ENCODE data around the gene JMJD8.
"Not testable (repeated sequence)": the region's sequence is repeated elsewhere in the genome, so short reads cannot be mapped to it uniquely, and the experiment has no call there.

The JMJD8 gene

DNA sequence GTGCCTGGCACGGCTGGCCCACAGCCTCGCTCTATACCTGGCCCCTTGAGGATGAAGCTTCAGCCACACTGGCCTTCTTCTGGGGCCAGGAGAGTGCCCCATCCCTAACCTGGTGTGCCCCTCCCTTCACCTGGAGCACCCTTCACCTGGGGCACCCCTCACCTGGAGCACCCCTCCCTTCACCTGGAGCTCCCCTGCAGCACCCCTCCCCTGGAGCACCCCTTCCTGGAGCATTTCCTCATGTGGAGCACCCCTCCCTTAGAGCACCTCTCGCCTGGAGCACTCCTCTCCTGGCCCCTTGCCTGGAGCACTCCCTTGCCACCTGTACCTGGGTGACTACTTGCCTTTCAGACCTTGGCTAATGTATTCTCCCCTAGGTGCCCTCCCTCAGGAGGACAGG, 23.9 kb upstream of the JMJD8 start:
- DNase-seq = no peak

DNA sequence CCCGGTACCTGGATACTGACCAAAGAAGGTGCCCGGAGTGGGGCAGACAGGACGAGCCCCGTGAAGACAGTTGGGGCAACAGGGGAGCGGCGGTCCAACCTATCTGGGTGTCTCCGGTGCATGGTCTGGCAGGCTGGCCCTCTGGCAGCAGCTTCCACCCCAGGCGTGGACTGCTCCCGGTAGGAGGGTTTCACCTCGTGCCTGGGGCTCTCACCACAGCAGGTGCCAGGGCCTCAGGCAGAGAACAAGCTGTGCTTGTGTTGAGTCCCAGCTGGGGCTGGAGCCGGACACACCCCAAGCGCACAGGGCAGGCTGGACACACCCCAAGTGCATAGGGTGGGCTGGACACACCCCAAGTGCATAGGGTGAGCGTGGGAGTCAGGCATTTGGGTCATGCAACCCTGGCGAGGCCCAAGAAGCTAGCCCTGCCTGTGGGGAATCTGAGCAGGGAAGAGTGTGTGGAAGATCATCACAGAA, 23.0 kb upstream of the JMJD8 start:
- peak; percentile 69 for DNase-seq

DNA sequence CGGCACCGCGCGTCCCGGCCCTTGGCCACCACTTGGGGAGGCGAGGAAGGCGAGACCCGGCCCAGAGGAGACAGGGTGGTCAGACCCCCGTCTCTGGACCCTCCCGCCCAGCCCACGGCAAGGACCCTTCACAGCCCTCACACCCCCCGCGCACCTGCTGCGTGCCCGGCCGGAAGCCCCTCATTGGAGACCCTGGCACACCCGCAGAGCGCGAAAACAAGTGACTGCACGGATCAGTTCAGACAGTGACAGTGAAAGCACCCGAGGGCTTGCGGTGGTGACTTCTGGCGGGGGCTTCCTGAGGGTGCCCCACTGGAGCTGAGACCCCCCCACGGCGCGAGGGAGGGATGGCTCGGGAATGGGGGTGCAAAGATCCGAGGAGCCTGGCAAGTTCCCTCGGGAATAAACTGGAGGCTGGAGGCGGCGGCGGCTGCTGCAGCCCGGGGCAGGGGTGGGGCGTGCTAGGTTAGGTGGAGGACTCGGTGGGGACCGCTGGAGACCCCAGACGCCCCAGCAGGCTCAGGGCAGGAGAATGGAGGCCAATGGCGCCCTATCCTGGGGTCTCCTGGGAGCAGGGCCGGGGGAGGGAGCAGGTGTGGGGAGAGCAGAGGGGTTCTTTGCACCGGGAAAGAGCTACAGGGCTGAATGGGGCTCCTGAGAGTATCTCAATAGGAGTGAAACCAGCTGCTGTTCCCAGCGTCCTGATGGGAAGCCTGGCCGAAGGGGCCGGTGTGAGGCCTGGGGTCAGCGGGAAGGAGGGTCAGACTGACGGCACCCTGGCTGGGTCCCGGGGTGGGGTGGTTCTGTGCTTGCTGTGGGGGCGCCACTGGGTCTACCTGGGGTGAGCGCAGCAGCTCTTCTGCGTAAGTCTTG, 22.3 kb upstream of the JMJD8 start:
- no peak for DNase-seq

DNA sequence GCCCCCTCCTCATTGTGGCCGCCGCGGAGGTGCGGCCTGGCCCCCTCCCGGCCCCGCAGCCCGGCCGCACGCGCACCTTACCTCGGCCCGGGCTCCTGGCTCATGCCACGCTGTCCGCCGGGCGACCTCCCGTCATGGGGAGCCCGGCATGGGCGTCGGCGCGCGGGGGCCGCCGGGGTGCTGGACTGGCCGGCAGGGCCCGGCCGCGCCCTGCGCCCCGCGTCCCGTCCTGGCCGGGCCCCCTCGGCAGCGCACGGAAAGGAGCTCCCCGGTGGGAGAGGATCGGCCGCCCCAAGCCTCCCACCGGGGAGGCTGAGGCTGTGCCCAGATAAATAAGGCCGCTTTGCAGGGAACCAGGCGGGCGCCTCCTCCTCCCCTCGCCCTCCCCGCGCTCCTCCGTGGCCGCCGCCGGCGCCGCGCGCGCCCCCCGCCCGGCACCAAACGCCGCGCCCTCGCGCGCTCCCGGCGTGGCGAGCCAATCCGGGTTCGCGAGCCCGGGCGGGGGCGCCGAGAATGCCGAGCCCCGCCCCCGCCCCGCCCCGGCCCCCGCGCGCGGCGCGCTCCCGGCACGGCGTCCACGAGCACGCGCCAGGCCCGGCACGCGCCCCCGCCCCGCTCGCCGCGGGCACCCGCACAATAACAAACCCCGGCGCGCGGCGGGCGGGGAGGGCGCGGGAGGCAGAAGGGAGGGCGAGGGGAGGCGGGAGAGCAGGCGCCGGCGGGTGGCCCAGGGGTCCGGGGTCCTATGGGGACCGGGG, 21.5 kb upstream of the JMJD8 start, which contains the start of gene FBXL16:
TSS of gene FBXL16 (minus strand) at position 371 of the 758 bp plus-strand sequence. CDS start 8,396 bp downstream, outside the sequence.
- DNase-seq = no peak

DNA sequence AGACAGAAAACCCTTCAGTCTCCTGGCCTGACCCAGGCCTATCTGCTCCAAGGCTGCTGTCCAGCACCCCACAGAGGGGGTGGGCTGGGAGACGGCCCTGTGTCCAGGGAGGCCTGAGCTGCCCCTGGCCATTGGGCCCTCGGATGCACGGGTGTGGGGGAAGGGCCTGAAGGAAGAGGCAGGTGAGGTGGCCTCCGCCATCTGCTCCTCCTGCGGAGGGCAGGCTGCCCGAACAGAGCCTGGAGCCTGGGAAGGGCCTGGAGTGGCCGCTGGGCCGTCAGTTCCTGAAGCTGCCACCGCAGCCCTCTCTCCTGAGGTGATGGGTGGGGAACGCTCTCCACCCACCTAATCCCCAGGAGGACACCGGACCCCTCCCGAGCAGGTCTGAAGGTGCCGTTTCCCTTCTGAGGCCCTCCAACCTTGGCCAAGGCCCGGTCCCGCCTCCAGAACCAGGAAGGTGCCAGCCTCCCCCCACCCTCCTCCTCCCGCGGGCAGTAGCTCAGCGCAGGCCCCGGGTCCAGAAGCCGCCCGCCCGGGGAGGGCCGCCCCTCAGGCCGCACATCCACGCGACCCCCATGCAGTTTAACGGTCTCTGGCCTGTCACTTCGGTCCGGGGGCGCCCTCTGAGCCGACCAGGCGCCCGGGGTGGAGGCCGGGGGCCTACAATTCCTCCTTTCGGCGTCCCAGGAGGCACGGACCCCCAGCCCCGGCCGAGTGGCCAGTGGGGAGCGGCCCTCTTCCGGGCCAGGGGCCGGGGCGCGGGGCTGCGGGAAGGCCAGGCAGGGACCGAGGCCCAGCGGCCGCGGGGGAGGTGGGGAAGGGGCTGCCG, 20.6 kb upstream of the JMJD8 start:
- DNase-seq = no peak

DNA sequence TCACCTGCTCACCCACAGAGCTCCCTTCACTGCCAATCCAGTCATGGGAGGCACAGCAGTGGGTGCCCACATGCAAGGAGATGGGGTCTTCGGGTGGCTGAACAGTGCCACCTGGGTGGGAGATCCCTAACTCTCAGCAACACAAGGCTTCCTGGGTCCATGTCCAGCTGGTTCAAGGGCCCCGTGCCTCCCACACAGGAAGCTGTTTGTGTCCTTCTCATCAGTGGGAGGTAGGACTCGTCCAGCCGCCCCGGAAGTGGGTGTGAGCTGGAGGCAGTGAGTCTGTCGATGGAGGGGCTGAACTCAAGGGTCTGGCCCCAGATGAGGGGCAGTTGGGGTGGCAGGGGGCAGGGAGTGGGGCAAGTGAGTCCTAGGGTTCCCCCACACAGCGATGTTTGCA, 19.9 kb upstream of the JMJD8 start:
- DNase-seq = no peak

DNA sequence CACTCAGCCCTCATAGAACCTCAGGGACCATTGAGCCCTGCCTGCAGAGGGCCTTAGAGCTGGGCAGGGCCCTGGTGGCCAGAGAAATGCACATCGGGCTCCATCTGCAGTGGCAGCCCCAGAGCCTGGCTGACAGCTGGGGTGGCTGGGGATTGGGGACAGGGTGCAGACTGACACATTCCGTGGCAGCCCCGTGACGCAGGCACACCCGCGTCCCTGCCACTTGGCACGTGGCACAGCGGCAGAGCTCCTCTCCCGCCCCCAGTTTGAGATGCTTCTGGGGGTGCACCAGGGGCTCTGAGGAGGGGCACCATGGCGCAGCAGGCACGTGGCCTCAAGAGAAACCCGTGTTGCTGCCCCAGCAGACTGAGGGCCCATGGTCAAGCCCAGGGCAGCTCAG, 19.3 kb upstream of the JMJD8 start:
- no peak for DNase-seq

DNA sequence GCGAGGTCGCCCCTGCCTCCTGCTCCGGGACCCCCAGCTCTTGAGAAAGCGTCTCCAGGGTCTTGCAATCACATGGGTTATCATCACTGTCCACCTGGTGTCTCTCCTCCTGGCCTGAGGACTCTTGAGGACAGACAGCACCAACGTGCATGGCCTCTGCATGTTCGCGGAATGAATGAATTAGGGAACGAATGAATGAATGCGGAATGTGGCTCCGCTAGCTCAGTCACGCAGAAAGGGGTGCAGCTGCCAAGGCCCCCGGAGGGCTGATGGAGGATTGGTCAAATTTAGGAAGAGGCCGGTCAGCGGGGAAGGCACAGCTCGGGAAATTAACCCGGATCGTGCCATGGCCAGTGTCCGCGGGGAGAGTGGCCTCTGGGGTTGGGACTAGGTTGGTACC, 18.2 kb upstream of the JMJD8 start:
- no peak for DNase-seq

DNA sequence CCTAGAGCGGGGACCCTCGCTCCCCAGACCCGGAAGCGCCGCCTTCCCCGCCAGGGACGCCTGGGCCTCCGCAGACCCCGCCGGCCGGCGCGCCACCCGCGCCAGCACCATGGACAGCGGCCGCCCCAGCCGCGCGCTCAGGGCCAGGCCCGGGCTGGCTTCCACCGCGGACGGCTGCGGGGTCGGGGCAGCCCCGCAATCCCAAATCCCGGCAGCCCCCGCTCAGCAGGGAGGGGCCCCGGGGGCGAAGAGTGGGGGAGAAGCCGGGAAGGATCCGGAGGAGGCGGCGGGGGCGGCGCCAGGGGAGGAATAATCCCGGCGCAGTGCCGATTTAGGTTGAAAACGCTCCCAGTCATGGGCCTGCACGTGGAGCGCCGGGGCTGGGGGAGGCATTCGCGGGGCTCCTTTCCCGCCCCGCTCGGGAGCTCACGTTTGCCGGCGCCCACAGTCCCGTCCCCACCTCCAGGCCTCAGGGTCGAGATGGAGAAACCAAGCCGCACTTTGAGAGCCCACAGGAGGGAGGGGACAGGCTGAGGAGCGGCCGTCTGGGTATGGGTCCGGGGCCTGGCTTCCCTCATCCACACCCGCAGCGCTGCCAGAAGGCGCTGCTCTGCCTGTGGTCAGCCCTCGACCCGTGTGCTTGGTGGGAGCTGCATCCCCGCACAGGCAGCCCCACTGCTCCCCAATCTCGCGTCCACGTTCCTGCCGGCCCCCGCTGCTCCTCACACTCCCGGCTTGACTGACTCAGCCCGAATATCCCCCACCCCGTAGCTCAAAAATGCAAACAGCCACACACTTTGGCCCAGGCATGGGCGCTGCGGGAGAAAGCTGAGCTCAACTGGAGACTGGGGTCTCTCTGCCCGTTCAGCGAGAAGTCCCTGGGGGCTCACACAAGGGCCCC, 16.8 kb upstream of the JMJD8 start:
- peak; percentile 61 for DNase-seq

DNA sequence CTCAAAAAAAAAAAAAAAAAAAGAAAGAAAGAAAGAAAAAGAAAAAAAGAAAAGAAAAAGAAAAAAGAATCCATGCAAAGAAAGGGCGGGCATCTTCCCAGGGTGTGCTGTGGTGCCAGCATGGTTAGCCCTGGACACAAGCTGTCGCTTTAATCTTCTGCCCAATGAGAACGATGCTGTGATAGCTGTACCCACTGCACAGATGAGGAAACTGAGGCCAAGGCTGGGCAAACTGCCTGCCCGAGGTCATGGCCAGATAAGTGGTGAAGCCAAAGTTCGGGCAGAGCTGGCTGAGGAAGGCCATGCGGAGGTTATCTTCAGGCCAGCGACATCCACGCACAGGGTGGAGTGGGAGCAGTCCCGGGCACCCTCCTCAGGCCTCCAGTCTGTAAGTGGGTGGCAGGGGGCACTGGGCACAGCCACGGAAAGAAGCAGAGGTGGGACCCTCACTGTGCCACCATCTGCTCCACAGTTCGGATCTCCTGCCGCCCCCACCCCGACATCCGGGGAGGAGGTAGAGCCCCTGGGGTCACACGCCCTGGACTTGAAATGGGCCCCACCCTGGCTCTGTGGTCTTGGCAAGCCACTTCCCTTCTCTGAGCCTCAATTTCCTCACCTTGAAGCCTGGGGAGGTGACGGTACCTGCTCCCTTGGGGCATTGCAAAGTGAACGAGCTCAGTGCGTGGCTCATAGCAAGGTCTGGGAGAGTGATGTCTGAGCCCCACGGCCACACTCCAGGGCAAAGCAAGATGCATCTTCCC, 15.0 kb upstream of the JMJD8 start:
- DNase-seq = no peak

DNA sequence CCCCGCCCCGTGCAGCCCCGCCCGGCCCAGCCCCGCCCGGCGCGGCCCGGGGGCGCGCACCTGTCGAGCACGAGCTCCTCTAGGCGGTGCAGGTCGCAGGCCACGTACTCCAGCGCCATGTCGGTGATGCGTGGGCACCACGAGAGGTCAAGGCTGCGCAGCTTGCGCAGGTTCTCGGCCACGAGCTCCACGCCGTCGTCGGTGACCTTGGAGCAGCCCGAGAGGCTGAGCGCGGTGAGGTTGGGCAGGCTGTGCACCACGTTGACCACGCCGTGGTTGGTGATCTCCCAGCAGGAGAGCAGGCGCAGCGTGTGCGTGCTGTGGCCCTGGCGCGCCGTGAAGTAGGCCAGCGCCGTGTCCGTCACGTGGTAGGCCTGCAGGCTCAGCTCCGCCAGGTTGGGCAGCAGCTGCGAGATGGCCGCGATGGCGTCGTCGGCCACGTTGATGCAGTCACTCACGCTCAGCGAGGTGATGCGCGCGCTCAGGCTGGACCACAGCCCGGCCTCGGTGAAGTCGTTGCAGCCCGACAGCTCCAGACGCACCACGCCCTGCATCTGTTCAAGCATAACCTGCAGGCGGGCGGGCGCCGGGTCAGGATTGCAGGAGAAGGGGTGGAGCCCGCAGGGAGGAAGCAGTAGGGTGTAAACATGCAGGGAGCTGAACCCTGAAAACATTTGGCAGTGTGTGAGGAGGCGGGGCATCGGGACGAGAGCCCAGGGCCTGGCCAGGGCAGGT, 11.4 kb upstream of the JMJD8 start:
- DNase-seq = peak; percentile 97

DNA sequence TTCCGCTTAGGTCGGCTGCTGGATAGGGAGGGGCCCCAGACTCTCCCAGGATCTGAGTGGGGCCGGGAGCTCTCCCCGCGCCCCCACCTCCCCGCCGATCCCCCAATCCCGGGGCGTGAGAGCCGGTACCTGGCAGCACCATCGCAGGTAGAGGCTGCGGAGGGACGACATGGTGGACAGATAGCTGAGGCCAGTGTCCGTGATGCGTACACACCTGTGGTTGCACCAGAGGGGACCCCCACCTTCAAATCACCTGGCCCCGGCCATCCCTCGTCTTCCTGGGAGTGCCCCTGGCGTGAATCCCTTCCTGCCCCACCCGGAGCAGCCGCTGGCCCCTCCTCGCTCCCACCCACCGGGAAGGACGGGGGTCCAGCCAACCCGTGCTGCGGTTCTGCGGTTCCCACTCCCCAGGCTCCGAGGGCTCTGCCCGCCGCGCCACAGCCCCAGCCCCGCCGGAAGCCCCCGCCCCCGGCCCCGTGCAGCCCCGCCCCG, 10.8 kb upstream of the JMJD8 start:
- no peak for DNase-seq

DNA sequence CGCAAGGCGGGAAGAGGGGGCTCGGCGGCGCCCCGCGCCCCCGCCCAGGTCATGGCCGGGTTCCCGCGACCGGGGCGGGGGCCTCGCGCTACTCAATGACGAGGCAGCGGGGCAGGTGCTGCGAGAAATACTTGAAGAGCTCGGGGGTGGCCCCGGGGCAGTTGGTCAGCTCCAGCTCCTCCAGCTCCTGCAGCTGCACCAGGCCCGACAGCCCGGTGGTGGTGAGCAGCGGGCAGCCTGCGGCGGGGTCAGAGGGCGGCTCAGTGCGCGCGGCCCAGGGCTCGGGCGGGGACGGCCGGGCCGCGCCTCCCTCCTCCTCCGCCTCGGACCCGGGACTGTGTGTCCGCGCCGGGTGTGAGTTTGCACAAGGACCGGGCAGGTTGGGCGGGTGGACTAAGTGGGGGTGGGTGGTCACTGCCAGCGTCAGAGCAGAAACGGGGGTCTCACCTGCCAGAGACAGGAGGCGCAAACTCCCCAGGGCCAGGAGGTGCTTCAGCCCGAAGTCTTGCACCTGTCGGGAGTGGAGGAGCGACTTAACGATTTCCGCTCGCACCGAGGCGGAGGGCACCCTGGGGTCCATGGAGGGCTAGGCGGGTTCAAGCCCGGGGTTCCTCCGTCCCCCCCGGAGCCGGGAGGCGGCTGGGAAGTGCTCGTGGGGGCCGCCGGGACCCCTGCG, 10.2 kb upstream of the JMJD8 start:
- DNase-seq = no peak

DNA sequence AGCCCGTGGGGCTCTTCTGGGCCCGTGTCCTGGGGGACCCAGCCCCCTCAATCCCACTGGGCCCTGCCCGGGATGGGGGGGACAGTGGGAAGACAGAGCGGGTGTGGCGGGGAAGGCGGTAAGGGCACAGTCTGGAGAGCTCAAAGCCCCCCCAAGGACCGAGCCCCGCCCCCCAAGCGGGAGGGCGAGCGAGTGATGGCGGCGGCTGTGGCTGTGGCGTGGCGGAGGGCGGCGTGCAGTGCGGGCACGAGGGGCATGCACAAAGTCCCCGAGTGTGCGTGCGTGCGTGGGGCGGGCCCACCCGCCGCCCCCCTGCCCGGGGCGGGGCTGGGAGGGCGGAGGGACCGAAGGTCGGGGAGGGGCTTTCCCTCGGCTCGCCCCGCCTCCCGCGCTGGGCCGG, 9.6 kb upstream of the JMJD8 start:
- no peak for DNase-seq

DNA sequence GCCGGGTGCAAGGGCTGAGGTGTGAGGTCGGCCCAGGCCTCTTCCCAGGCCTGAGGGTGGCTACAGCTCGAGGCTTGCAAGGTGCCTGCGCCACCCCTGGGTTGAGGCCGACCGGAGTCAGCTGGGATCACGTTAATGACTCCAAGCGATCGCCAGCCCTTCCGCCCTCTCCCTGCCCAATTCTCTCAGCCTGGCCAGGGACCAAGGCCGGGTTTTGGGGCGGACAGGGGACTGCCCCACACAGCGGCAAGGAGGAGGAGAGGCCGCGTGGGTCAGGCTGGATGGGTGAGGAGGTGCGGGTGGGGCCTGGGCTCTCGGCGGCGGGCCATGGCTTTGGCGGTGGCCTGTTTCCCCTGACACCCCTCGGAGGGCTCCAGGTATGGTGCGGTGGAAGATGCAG, 9.2 kb upstream of the JMJD8 start:
- DNase-seq = no peak

DNA sequence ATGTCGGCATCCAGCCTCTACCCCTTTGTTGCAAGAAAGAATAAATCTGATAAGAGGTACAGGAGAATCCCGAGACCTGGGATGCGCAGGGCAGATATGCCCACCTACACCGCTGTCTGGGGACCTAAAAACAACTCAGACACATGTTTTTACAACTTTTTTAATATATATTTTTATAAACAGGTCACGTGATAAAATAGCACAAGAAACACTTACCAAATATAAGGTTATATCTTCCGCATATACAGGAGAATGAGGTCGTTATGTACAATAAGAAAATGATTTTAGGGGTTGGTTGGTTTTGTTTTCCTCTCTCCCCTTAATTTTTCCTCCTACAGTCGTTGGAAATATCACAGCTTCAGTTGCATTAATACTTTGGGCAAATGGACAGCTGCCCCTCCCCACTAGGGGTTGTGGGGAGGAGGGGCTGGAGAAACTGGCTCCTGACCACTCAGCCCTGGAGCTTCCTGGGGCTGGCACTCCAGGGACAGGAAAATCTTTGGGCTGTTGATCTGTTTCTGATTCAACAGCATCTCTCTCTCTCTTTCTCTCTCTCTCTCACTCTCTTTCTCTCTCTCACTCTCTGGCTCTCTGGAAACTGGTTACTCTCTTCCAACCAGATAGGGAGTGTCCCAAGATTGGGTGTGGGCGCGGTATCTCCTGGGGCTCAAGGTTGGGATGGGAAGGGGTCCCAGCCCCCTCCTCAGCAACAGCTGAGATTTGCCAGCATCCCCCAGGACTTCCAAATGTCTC, 8.4 kb upstream of the JMJD8 start:
- DNase-seq = no peak

DNA sequence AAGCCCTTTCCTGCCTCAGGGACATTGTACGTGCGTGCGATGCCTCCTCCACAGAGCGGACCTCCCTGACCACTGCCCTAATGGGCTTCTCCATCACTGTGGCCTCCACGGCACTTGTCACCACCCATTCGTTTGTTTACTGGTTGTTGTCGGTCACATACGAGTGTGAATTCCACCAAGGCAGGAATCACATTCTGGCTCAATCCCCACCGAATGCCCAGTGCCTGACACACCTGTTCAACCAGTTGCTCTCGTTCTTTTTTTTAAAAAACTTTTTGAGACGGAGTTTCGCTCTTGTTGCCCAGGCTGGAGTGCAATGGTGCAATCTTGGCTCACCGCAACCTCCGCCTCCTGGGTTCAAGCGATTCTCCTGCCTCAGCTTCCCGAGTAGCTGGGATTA, 7.1 kb upstream of the JMJD8 start:
- DNase-seq = not testable (repeated sequence)

DNA sequence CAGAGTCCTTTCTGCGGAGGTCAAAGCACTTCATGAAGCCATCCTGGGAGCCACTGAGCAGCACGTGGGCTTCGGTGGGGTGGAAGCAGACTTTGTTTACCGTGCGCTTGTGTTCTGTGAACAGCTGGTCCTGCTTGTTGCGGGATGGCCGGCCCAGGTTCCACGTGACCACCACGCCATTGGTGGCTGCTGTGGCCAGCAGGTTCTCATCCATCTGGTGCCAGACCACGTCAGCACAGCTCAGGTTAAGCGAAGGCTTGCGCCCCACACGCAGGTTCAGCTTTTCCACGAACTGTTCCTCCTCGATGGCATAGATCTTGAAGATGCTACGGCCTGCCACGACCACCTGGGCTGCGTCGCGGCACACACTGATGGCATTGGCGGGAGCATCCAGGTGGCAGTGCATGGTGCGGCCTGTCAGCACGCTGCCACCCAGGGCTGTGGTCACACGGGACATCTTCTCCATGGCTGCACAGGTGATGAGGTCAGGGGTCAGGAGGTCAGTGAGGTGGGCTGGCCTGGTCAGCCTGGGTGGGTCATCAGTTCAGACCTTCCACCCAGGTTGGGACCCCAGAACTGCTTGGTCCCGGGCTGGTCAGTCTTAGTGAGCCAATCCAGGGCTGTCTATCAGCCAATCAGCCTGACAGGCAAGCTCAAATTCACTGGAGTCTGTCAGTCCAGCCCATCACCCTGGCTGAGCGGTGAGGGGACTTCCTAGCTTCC, 5.2 kb upstream of the JMJD8 start:
- DNase-seq = no peak
